ENCODE data around the gene KBTBD7.
"Not testable (repeated sequence)": the region's sequence is repeated elsewhere in the genome, so short reads cannot be mapped to it uniquely, and the experiment has no call there.

KBTBD7 gene

GRCh38 chr13:41196620-41197019, 2.3 kb upstream of the KBTBD7 start:
- DNase-seq = no peak

DNA sequence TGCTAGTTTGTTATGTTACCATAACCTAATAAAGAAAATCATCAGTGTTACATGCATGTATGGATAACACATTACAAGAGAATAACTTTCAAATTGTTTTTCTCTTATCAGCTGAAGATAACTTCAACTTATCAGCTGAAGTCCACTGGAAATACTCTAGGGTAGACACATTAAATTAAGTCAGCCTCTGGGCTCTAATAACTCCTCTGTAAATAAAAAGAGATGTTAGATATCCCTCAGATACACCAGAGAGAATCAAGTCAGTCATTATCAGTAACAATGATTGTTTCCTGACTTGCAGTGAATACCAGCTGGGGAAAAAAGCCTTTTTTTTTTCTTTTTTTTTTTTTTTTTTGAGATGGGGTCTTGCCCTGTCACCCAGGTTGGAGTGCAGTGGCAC, 1.6 kb upstream of the KBTBD7 start:
- no peak for DNase-seq

DNA sequence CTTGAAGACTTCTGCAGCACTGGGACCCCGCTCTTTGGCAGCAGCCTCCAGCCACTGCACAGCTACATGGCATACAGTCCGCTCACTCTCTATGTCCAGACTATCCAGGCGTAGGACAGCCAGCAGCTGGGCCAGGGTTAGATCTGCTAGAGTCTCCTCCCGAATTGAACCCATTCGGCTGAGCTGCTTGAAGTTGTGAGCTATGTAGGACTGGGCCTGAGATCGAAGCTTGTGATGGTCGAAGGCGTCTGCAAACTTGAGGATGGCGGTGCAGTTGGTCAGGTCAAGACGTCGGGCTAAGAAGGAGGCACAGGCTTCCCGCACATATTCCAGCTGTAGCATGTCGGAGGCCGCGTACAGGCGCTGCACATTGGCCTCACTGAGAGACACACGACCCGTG, 900 bp downstream of the KBTBD7 start:
- no peak for DNase-seq

- no peak for DNase-seq
These were observed 5.8 kb downstream of the KBTBD7 start for GRCh38 chr13:41188584-41188983.

GRCh38 chr13:41186481-41186880, 7.9 kb downstream of the KBTBD7 start:
- DNase-seq = no peak

DNA sequence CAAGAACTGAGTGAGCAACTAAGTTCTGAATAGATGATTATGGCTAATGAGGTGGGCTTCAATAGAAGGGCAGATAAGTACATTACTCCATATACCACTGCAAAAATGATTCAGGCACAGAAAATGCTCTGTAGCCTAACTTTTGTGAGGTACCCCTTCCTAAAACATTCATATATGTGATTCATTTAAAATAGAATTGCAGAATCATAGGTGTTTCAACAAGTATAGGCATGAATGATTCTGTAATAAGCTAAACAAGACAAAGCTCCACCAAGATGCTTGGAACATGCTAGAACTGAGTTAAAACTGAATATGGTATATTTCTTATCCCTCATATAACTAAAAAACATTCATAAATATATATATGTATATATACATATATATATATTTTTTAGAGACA, 12.1 kb downstream of the KBTBD7 start:
- no peak for DNase-seq

- DNase-seq = no peak
These were observed 14.6 kb downstream of the KBTBD7 start for GRCh38 chr13:41179593-41180250.

GRCh38 chr13:41178040-41178439, 16.3 kb downstream of the KBTBD7 start:
- DNase-seq = no peak

- no peak for DNase-seq
These were observed 16.8 kb downstream of the KBTBD7 start for GRCh38 chr13:41177616-41178015.

GRCh38 chr13:41175576-41175975, 18.8 kb downstream of the KBTBD7 start:
- not testable (repeated sequence) for DNase-seq

GRCh38 chr13:41162151-41162550, 32.2 kb downstream of the KBTBD7 start:
- no peak for DNase-seq

GRCh38 chr13:41159174-41159573, 35.2 kb downstream of the KBTBD7 start:
- no peak for DNase-seq

GRCh38 chr13:41157048-41157717, 37.2 kb downstream of the KBTBD7 start:
- DNase-seq = no peak

- no peak for DNase-seq
These were observed 37.7 kb downstream of the KBTBD7 start for GRCh38 chr13:41156620-41157019.

DNA sequence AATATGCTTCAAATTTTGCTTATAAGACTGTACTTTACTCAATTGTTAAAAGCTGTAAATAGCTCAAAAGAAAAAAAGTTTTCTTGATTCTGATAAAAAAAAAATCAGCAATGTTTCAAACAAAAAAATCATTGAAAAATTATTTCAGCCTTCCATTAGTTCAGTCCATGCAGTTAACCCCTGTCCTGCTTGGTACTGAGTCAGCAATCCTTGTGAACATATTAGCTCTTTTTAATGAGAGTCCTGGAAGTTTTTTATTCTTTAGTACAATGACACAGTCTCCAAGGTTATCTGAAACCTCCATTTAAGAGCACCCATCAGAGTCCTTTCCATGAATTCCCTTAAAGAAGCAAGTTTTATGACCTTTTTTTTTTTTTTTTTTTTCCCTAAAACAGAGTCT, 40.3 kb downstream of the KBTBD7 start:
- no peak for DNase-seq

DNA sequence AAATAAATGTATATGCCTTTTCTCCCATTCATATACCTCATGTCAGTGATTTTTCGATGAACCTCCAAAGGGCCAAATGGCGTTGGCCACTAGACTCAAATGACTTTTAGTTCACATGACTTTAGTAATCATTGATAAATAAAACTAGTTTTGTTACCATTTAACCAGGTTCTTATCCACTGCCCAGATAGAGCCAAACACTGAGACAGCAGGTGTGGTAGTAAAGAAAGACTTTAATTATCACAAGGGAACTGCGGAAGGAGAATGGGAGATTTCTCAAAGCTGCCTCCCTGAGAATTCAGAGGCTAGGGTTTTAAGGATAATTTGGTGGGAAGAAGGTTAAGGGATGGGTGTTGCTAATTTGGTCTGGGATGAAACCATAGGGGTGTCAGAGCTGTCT, 42.4 kb downstream of the KBTBD7 start:
- DNase-seq = no peak

- no peak for DNase-seq
These were observed 44.3 kb downstream of the KBTBD7 start for GRCh38 chr13:41150058-41150457.

GRCh38 chr13:41148419-41149283, 45.7 kb downstream of the KBTBD7 start:
- DNase-seq = no peak

DNA sequence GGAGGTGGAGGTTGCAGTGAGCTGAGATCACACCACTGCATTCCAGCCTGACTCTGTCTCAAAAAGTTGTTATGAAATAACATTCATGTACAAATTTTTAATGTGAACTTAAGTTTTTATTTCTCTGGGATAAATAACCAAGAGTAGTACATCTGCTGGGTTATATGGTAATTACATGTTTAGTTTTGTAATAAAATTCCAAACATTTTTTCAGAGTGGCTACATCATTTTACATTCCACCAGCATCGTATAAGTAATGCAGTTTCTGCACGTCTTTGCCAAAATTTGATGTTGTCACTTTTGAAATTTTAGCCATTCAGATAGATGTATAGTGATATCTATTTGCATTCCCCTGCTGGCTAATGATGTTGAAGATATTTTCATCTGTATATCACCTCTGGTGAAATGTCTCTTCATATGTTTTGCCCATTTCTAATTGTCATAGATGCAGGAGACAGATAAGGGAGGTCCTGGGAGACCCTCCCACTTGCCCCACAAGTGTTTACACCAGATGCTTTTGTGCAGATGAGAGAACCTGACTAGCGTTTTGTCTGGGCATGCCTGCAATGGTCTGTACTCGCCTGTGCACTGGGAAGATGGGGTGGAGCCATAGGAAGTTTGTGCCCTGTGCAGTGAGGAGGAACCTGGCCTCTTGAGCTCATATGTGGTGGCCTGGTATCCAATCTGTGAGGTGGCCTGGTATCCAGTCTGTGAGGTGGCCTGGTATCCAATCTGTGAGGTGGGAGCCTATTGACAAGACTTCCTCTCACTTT, 49.0 kb downstream of the KBTBD7 start:
- no peak for DNase-seq

- DNase-seq = no peak
These were observed 49.8 kb downstream of the KBTBD7 start for GRCh38 chr13:41144576-41144975.

Measured in NCI-H1092 (cell line).